NB4 (cell line): ENCODE measurements around the gene SCYGR2.

Experiments
- DNase-seq: peaks from one replicate; pipeline ENCODE4 v3.0.0; 2010; ENCODE audit warnings: low read depth
- H3K4me3 ChIP-seq: one replicate; pipeline ENCODE4 v1.5.1; 2011; ENCODE audit warnings: mild to moderate bottlenecking, low read depth, low read length, moderate library complexity
- MYC ChIP-seq: IDR thresholded peaks from 2 replicates; pipeline ENCODE4 v1.6.1; 2011; ENCODE audit warnings: low read depth, low read length
- POLR2A ChIP-seq: IDR thresholded peaks from 2 replicates; pipeline ENCODE4 v1.6.1; 2011; ENCODE audit warnings: mild to moderate bottlenecking; ENCODE audit not compliant: insufficient read length; ENCODE audit errors: extremely low read depth
- TF ChIP-seq, protein P1 (sequence below): IDR thresholded peaks from 2 replicates; pipeline ENCODE4 v1.6.1; 2011; ENCODE audit warnings: low read depth, low read length
- TF ChIP-seq, protein P2 (sequence below): IDR thresholded peaks from one replicate; pipeline ENCODE4 v1.5.1; 2012; ENCODE audit warnings: low read depth, low read length

The SCYGR2 gene

DNA sequence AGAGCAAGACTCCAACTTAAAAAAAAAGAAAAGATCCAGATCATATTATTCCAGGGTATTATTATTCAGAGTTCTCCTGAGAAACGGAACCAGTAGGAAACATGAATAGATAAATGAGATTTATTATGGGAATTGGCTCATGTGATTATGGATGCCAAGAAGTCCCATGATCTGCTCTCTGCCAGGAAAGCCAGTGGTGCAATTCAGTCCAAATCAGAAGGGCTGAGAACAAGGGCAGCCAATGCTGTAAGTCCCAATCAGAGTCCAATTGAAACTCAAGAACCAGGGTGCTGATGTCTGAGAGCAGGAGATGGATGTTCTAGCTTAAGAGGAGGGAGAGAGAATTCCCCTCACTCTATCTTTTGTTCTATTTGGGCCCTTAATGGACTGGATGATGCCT is 7.8 kb downstream of the SCYGR2 start:
- TF ChIP-seq, protein P1, sequence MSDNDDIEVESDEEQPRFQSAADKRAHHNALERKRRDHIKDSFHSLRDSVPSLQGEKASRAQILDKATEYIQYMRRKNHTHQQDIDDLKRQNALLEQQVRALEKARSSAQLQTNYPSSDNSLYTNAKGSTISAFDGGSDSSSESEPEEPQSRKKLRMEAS = no peak
- TF ChIP-seq MYC = no peak
- TF ChIP-seq, protein P2, sequence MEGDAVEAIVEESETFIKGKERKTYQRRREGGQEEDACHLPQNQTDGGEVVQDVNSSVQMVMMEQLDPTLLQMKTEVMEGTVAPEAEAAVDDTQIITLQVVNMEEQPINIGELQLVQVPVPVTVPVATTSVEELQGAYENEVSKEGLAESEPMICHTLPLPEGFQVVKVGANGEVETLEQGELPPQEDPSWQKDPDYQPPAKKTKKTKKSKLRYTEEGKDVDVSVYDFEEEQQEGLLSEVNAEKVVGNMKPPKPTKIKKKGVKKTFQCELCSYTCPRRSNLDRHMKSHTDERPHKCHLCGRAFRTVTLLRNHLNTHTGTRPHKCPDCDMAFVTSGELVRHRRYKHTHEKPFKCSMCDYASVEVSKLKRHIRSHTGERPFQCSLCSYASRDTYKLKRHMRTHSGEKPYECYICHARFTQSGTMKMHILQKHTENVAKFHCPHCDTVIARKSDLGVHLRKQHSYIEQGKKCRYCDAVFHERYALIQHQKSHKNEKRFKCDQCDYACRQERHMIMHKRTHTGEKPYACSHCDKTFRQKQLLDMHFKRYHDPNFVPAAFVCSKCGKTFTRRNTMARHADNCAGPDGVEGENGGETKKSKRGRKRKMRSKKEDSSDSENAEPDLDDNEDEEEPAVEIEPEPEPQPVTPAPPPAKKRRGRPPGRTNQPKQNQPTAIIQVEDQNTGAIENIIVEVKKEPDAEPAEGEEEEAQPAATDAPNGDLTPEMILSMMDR = no peak
- TF ChIP-seq POLR2A = no peak
- no peak for DNase-seq
- H3K4me3 ChIP-seq = no peak overlapping the region

DNA sequence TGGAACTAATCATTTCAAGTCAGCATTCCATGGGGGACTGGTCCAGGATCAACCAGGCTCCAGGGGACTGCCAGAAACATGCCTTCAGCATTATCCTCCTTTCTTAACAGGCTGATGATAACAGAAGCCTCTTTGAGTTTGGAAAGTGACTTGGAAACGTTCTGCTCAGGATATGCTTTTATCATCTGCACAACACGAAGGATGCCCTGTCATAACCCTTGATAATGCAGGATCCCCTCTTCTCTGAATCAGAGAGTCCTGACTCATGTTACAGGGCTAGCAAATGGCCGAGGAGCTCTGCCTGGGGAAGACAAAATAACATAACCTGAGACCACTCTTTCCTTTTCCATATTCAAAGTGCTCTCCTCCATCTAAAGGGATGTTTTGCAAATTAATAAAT is 9.2 kb downstream of the SCYGR2 start:
- no peak for DNase-seq
- no peak overlapping the region for H3K4me3 ChIP-seq
- TF ChIP-seq, protein P2 = no peak
- TF ChIP-seq MYC (no peak), POLR2A (no peak)
- TF ChIP-seq, protein P1 = no peak

DNA sequence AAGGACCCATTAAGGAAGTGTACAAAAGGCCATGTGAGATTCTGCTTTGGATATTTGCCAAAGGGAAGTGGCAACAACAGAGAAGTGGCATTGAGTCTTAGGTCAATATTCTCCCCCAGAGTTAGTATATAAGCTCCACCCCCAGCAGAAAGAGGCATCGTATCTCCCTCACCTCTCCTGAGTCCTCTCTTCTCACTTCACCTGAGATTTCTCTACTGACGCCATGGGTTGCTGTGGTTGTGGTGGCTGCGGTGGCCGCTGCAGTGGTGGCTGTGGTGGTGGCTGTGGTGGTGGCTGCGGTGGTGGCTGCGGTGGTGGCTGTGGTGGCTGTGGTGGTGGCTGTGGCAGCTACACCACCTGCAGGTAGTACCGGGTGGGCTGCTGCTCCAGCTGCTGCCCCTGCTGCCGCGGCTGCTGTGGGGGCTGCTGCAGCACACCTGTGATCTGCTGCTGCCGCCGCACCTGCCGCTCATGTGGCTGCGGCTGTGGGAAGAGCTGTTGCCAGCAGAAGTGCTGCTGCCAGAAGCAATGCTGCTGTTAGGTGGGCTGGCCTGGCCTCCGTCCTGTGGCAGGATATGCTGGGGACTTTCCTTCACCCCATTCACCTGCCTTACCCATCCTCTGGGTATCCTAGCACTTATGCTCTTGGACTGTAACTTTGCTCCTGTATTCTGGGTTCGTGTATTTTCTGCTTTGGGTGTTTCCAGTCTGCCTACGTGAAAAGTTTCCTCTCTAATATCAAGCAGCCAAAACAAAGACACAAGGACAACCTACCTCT is 10.1 kb downstream of the SCYGR2 start:
- peak; percentile 77 for DNase-seq
- TF ChIP-seq POLR2A = no peak
- TF ChIP-seq, protein P1 = no peak
- TF ChIP-seq MYC = no peak
- TF ChIP-seq, protein P2 = no peak

DNA sequence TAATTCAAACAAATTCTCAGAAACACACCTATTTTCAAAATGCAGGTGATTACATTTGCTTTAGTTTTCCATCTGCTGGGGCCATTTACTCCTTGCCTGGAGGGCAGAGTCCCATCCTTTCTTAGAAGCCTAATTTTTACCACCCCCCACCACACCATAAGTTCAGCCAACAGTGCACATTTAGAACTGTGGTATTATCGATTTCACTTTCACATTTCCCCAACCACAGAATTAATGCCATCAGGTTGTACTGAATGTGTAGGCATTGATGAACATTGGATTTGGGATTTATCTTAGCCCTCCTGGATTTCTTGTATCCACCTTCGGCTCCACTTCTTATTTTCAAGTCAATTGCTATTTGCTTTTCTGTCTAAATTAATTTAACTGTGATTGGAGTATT is 11.4 kb downstream of the SCYGR2 start:
- no peak for DNase-seq
- H3K4me3 ChIP-seq = no peak overlapping the region
- TF ChIP-seq, protein P2 = no peak
- TF ChIP-seq POLR2A = no peak
- no peak for TF ChIP-seq MYC

More for the DNA sequence above, 10.1 kb downstream of the SCYGR2 start:
- no peak overlapping the region for H3K4me3 ChIP-seq

DNA sequence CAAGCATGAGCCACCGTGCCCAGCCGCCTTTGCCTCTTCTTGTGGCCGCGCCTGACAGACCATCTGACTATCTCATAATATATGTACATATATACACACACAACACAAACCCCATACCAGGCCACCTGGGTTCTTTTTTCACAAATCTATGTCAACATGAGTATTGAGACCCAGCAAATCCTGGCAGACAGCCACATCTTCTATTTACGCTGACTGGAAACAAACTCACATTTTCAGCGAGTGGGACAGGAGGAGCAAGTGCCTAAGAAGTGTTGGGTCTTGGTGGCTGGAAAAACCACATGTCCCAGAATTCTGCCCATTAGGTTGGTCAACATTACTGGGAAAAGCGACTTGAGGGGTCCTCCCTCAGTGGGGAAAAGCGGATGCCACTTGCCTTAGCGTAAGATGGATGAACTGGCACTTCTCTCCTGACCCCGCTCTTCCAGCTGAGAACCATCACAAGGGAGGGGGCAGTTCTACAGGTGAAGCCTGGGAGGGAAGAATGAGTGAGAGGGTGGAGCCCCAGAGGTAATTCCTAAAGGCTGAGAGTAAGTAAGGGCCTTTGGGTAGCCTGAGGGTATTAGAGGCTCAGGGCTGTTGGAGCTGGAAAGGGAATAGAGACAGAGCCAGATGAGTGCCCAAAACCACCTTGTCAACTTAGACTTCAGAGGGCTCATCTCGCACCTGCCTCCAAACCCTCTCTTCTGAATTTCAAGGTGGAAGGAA is 14.0 kb downstream of the SCYGR2 start:
- DNase-seq = no peak
- no peak overlapping the region for H3K4me3 ChIP-seq
- TF ChIP-seq MYC = no peak
- TF ChIP-seq, protein P2 = no peak
- no peak for TF ChIP-seq POLR2A
- TF ChIP-seq, protein P1 = no peak
